ENCODE data around the gene RPL9.

DNA sequence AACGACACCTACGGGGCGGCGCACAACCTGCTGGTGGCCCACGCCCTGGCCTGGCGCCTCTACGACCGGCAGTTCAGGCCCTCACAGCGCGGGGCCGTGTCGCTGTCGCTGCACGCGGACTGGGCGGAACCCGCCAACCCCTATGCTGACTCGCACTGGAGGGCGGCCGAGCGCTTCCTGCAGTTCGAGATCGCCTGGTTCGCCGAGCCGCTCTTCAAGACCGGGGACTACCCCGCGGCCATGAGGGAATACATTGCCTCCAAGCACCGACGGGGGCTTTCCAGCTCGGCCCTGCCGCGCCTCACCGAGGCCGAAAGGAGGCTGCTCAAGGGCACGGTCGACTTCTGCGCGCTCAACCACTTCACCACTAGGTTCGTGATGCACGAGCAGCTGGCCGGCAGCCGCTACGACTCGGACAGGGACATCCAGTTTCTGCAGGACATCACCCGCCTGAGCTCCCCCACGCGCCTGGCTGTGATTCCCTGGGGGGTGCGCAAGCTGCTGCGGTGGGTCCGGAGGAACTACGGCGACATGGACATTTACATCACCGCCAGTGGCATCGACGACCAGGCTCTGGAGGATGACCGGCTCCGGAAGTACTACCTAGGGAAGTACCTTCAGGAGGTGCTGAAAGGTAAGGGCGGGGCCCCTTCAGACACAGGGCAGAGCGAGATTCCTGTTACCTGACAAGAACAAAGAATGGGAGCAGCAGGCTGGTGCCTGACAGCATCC is 11.7 kb downstream of the RPL9 start:
- TF ChIP-seq CTCF (IDR thresholded peaks at IDR 0.05) (peak; percentile 71), ZFX (IDR thresholded peaks at IDR 0.05; ENCODE audit: borderline replicate concordance) (no peak)

Data from 22Rv1 (cell line).